Keratinocyte (primary cell): ENCODE measurements around the gene CBFA2T3. TPM values are rescaled to one million over a fixed set of nuclear protein-coding genes. Genes with fewer than 3 reads are reported as not detected.

Source experiments
- DNase-seq: peaks from one replicate; pipeline ENCODE4 v3.0.0-alpha.2; 2011; ENCODE audit warnings: low read depth, missing footprints, low spot score
- FAIRE-seq: peaks from 2 replicates; lab custom pipeline; 2011; peaks lifted over from hg19 to GRCh38; lab: Jason Lieb, UNC
- H2AFZ ChIP-seq: 2 replicates; pipeline ENCODE4 v1.6.0; 2012; ENCODE audit warnings: low read length, control low read depth, inconsistent platforms; ENCODE audit not compliant: control insufficient read depth
- H3K27ac ChIP-seq: 2 replicates; pipeline ENCODE4 v1.5.1; 2011; ENCODE audit warnings: low read length; ENCODE audit not compliant: control insufficient read depth, insufficient read depth
- H3K27me3 ChIP-seq: 3 replicates; pipeline ENCODE4 v1.6.0; 2011; ENCODE audit warnings: low read length; ENCODE audit not compliant: control insufficient read depth, insufficient read depth; ENCODE audit errors: extremely low read depth
- H3K36me3 ChIP-seq, 2 experiments: 2 replicates in 1 of 2; 3 replicates in 1 of 2; pipeline ENCODE4 v1.5.1; 2011; ENCODE audit warnings: low read length in 2 of 2, mild to moderate bottlenecking in 1 of 2; ENCODE audit not compliant: control insufficient read depth in 2 of 2, insufficient read depth in 2 of 2; ENCODE audit errors: extremely low read depth in 1 of 2
- H3K4me1 ChIP-seq: 3 replicates; pipeline ENCODE4 v1.5.1; 2011; ENCODE audit warnings: low read length; ENCODE audit not compliant: control insufficient read depth, insufficient read depth; ENCODE audit errors: extremely low read depth
- H3K4me2 ChIP-seq: 3 replicates; pipeline ENCODE4 v1.6.0; 2011; ENCODE audit warnings: low read depth, low read length; ENCODE audit not compliant: control insufficient read depth, insufficient read depth; ENCODE audit errors: extremely low read depth
- H3K4me3 ChIP-seq, 3 experiments: fragments of 200-600 bp in 1 of 3; sonication (generic) in 1 of 3; 2 replicates in 2 of 3; 3 replicates in 1 of 3; pipeline ENCODE4 v1.5.1; 2011 to 2016; ENCODE audit warnings: low read length in 3 of 3, mild to moderate bottlenecking in 3 of 3, control low read depth in 2 of 3, inconsistent platforms in 1 of 3, low read depth in 1 of 3, mixed read lengths in 1 of 3, mixed run types in 1 of 3, moderate library complexity in 1 of 3; ENCODE audit not compliant: control insufficient read depth in 2 of 3, insufficient read depth in 2 of 3; ENCODE audit errors: extremely low read depth in 1 of 3
- H3K79me2 ChIP-seq: 2 replicates; pipeline ENCODE4 v1.6.0; 2012; ENCODE audit warnings: low read length; ENCODE audit not compliant: control insufficient read depth, insufficient read depth
- H3K9ac ChIP-seq: 3 replicates; pipeline ENCODE4 v1.6.0; 2011; ENCODE audit warnings: low read length; ENCODE audit not compliant: control insufficient read depth, insufficient read depth; ENCODE audit errors: extremely low read depth
- H3K9me1 ChIP-seq: 3 replicates; pipeline ENCODE4 v1.6.0; 2011; ENCODE audit warnings: low read length; ENCODE audit not compliant: control insufficient read depth, insufficient read depth; ENCODE audit errors: extremely low read depth
- H3K9me3 ChIP-seq: 2 replicates; pipeline ENCODE4 v1.5.1; 2012; ENCODE audit warnings: low read depth, low read length; ENCODE audit not compliant: control insufficient read depth
- H4K20me1 ChIP-seq: 3 replicates; pipeline ENCODE4 v1.6.0; 2011; ENCODE audit warnings: low read length; ENCODE audit not compliant: control insufficient read depth, insufficient read depth; ENCODE audit errors: extremely low read depth
- EZH2 ChIP-seq: IDR thresholded peaks from one replicate; pipeline ENCODE4 v1.6.1; 2012; ENCODE audit warnings: inconsistent platforms, mild to moderate bottlenecking, low read length, moderate library complexity
- dilution Hi-C: fragments of 300-500 bp; cut with MboI; formaldehyde crosslinking; loops from one replicate; pipeline ENCODE4 v1.7.0; 2020; ENCODE audit warnings: low sequenced_read_pairs; ENCODE audit not compliant: extremely low pct_ligation_motif_present
- polyA plus RNA-seq, 5 experiments: library from polyadenylated mRNA; depleted of rRNA in 3 of 5; stranded (reverse) in 3 of 5; stranded (forward) in 1 of 5; unstranded in 1 of 5; fragments of >200 nt; gene quantifications; 1 replicate in 1 of 5; 2 replicates in 3 of 5; 3 replicates in 1 of 5; pipeline versions ENCODE4 v1.2.1 to v1.2.3, GENCODE V29; 2011 to 2012; ENCODE audit warnings: missing spikeins in 2 of 5, low read depth in 1 of 5, low replicate concordance in 1 of 5
- TF ChIP-seq, protein P1 (sequence below), 3 experiments: IDR thresholded peaks in 1 of 3; conservative IDR thresholded peaks in 1 of 3; optimal IDR thresholded peaks in 1 of 3; 2 replicates in 2 of 3; 3 replicates in 1 of 3; pipeline versions ENCODE3 to v1.5.1; 2011; ENCODE audit warnings: low read length in 3 of 3, mild to moderate bottlenecking in 3 of 3, moderate library complexity in 2 of 3, control low read depth in 1 of 3, inconsistent platforms in 1 of 3; ENCODE audit not compliant: insufficient read depth in 2 of 3; ENCODE audit errors: extremely low read depth in 1 of 3

Gene CBFA2T3
- polyA plus RNA-seq, 1 donor (not counting 4 experiments of a cell fraction or from before 2014, with no cell fraction given): 0.08 TPM

DNA sequence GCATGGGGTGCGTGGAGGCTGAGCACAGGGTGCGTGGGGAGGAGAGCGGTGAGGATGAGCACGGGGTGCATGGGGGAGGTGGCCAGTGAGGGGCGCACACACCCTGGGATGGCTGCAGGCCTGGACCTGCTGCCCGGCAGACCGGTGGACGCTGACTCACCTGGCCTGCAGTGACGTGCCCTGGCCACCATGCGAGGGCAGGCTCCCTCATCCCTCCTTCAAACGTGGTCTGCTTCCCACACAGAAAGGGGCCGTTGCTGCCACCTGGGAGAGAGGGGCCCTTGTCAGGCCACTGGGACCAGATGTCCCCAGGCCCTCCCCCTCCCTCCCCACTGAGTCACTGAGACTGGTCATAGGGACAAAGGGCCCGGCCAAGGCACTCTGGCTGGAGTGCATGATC is 145.2 kb downstream of the CBFA2T3 start:
- Histone ChIP-seq H4K20me1 (no peaks in the 10 kb centered on the region), H3K4me2 (no peak overlapping the region), H3K79me2 (no peaks in the 10 kb centered on the region), H3K36me3 (peaks cover 0 to 8% of the 10 kb centered on the region in 2 experiments), H3K27ac (no peak overlapping the region), H3K9ac (no peak overlapping the region), H3K27me3 (no peaks in the 10 kb centered on the region), H2AFZ (no peak overlapping the region), H3K4me1 (no peaks in the 10 kb centered on the region), H3K4me3 (no peak overlapping the region), H3K9me3 (no peaks in the 10 kb centered on the region), H3K9me1 (no peaks in the 10 kb centered on the region)
- DNase-seq (no peak), FAIRE-seq (no peak)
- TF ChIP-seq EZH2: no peak
- TF ChIP-seq, protein P1, sequence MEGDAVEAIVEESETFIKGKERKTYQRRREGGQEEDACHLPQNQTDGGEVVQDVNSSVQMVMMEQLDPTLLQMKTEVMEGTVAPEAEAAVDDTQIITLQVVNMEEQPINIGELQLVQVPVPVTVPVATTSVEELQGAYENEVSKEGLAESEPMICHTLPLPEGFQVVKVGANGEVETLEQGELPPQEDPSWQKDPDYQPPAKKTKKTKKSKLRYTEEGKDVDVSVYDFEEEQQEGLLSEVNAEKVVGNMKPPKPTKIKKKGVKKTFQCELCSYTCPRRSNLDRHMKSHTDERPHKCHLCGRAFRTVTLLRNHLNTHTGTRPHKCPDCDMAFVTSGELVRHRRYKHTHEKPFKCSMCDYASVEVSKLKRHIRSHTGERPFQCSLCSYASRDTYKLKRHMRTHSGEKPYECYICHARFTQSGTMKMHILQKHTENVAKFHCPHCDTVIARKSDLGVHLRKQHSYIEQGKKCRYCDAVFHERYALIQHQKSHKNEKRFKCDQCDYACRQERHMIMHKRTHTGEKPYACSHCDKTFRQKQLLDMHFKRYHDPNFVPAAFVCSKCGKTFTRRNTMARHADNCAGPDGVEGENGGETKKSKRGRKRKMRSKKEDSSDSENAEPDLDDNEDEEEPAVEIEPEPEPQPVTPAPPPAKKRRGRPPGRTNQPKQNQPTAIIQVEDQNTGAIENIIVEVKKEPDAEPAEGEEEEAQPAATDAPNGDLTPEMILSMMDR (optimal IDR thresholded peaks at IDR 0.05 in 1 of 3, IDR thresholded peaks at IDR 0.05 in 1 of 3, conservative IDR thresholded peaks at IDR 0.05 in 1 of 3; ENCODE audit: extremely low read depth in 1 of 3, insufficient read depth in 2 of 3, low read length in 3 of 3): peak in 2 of 3 experiments; percentile 43 to 46
- dilution Hi-C loops: no loop called here

DNA sequence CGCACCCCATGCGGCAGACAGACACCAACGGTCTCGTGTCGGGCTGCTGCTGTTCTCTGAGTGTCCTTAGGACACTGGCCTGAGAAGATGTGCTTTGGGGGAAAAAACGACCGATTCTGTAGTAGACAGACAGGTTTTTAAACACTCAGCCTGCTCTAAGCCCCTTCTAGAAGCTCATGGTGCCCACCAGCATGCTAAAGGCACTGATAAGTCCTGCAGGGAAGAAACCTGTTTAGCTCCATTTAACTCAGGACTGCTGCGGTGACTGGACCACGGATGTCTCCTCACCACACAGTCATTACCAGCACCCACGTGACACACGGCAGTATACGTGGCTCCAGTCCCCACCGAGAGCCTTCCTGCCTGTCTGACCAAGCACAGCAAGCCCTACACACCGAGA is 146.2 kb downstream of the CBFA2T3 start:
- Histone ChIP-seq H3K79me2 (no peaks in the 10 kb centered on the region), H2AFZ (no peak overlapping the region), H3K9me3 (no peaks in the 10 kb centered on the region), H3K27me3 (no peaks in the 10 kb centered on the region), H3K9me1 (no peaks in the 10 kb centered on the region), H3K4me2 (no peak overlapping the region), H3K27ac (no peak overlapping the region), H3K36me3 (peaks cover 0 to 8% of the 10 kb centered on the region in 2 experiments), H3K9ac (no peak overlapping the region), H4K20me1 (no peaks in the 10 kb centered on the region), H3K4me1 (peaks cover 1% of the 10 kb centered on the region), H3K4me3 (no peak overlapping the region)
- no peak for TF ChIP-seq EZH2
- TF ChIP-seq, protein P1 (optimal IDR thresholded peaks at IDR 0.05 in 1 of 3, IDR thresholded peaks at IDR 0.05 in 1 of 3, conservative IDR thresholded peaks at IDR 0.05 in 1 of 3; ENCODE audit: extremely low read depth in 1 of 3, insufficient read depth in 2 of 3, low read length in 3 of 3): no peak
- FAIRE-seq (no peak), DNase-seq (no peak)
- dilution Hi-C loops: no loop called here
